GM12865 (cell line): ENCODE results near the gene NEDD4L.

Experiments used
- DNase-seq: peaks from one replicate; pipeline ENCODE4 v3.0.0; 2010; ENCODE audit warnings: low read depth
- H3K4me3 ChIP-seq: 2 replicates; pipeline ENCODE4 v1.5.1; 2011; ENCODE audit warnings: mild to moderate bottlenecking, low read depth, low read length, control low read depth
- TF ChIP-seq, protein P1 (sequence below): IDR thresholded peaks from 2 replicates; pipeline ENCODE4 v1.5.1; 2011; ENCODE audit warnings: low read length, control low read depth, low read depth, inconsistent platforms; ENCODE audit not compliant: insufficient read depth; ENCODE audit errors: missing control alignments

Gene NEDD4L

DNA sequence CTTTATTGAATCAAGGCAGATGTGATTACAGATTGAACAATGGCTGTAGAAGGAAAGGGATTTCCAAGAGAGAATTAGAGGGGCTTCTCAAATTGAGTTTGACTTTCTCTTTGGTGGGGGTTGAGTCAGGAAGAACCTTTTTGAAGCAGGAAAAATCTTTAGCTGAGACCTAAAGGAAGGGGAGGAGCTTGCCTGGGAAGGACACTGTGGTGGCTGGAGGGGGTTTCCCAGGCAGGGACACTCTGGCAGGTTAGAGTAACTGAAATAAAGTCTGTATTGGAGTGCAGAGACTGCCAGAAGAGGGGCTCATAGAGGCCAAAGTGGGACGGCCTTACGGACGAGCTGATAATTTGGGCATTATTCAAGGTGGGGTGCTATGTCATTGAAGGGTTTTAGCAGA, 69.3 kb downstream of the NEDD4L start:
- TF ChIP-seq, protein P1, sequence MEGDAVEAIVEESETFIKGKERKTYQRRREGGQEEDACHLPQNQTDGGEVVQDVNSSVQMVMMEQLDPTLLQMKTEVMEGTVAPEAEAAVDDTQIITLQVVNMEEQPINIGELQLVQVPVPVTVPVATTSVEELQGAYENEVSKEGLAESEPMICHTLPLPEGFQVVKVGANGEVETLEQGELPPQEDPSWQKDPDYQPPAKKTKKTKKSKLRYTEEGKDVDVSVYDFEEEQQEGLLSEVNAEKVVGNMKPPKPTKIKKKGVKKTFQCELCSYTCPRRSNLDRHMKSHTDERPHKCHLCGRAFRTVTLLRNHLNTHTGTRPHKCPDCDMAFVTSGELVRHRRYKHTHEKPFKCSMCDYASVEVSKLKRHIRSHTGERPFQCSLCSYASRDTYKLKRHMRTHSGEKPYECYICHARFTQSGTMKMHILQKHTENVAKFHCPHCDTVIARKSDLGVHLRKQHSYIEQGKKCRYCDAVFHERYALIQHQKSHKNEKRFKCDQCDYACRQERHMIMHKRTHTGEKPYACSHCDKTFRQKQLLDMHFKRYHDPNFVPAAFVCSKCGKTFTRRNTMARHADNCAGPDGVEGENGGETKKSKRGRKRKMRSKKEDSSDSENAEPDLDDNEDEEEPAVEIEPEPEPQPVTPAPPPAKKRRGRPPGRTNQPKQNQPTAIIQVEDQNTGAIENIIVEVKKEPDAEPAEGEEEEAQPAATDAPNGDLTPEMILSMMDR = no peak
- H3K4me3 ChIP-seq = no peak overlapping the region
- peak; percentile 70 for DNase-seq

DNA sequence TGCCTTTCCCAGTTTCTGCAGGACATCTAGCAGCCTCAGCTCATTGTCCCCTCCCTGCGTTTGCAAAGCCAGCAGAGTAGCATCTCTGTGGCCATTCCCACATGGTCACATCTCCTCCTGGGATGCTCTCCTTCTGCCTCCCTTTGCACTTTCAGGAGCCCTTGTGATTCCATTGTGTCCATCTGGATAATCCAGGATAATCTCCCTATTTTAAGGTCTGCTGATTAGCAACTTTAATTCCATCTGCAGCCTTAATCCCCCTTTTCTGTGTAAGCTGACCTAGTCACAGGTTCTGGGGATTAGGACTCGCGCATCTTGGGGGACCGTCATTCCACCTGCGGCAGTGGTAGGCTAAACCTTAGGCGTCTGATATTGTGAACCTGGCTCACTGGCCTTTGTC, 70.7 kb downstream of the NEDD4L start:
- no peak for DNase-seq
- no peak overlapping the region for H3K4me3 ChIP-seq
- TF ChIP-seq, protein P1 = no peak

DNA sequence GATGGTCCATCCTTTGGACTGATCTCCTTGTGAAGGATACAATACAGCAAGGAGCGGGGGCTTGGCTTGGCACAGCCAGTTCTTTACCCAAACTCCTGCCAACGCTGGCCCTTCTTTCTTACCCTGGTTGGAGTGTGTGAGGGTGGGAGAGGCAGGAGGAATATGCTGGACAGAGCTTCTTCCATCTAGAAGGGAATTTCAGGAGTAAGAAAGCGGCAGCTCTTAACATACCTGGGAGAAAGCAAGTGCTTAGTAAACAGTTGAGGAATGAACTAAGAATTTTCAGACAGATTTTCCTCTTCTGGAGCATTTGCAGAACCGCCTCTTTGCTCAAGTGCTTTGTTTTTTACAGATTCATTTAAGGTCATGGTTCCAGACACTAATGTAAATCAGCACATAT, 72.8 kb downstream of the NEDD4L start:
- no peak overlapping the region for H3K4me3 ChIP-seq
- TF ChIP-seq, protein P1 = no peak
- DNase-seq = no peak

DNA sequence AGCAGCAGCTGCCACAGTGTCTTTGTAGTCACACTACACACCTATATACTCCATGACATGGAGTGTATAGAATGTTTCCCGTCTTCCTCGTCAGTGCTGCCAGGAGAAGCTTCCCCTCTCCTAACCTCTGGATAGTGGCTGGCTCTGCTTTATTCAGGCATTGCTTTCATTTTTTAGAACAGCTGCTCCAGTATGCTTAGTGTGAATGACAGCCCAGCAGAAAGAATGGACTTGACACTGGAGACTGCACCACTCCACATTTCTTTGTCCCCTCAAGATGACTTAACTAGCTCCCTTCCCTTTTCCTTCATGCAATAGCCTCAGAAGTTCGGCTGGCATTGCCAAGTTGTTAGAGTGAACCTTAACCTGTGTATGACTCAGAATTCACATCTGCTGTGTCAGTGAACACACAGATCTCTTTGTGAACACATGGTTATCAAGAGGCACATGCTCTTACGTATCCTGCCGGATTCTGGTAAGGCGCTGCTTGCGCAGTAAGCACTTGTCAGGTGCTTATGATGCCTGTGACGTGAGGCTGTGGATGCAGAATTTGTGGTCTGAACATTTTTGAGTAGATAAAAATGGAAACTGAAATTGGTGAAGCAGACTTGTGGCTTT, 73.9 kb downstream of the NEDD4L start:
- no peak for DNase-seq
- H3K4me3 ChIP-seq = no peak overlapping the region
- TF ChIP-seq, protein P1 = no peak

DNA sequence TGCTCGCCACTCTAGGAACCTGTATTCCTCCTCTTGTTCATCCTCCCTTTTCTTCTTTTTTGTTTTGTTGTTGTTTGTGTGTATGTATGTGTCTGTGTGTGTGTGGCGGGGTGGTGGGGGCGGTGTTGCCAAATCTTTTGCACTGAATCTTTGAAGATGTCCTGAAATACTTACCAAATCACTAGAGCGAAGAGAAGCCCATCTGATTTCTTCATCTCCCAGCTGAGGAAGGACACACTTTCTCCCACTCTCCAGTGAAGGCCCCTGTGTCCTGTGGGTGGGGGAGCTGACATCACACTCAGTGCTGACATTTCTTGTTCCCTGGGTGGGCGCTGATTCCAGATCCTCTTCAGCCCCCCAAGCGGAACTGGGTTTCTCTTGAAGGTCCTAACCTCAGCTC, 74.5 kb downstream of the NEDD4L start:
- no peak overlapping the region for H3K4me3 ChIP-seq
- TF ChIP-seq, protein P1 = no peak
- no peak for DNase-seq

DNA sequence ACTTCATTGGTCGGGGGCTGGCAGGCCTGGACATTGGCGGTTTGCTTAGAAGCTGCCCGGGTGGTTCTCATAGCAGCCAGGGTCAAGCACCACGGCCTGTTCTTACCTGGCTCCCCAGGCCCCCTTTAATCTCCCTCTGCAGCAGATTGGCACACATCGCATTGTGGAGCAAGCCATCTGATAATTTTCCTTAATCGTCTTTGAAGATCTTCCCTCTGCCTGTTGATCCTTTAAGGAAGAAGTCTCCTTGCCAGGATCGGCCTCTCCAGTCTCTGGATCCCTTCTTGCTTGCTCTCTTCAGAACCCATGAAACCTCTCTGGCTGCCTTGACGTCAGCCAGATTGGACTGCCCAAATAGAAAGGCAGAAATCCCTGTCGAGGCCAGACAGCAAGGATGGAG, 75.8 kb downstream of the NEDD4L start:
- DNase-seq = no peak
- TF ChIP-seq, protein P1 = no peak
- no peak overlapping the region for H3K4me3 ChIP-seq

DNA sequence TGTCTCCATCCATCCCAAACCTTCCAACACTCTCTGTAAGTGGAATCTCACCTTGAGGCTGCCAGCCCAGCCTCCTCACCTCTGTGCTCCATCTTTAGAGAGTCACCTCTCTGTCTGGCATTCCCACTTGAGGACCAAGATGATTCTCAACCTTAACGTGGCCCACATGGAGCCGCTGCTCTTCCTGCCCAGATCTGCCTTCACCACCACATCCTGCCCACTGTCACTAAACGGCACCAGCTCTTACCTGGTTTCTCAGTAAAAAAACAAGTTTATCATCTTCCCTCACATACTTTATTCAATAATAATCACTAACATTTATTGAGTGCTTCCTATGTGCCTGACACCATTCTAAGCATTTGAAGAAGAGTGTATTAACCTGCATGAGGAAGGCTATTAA, 80.4 kb downstream of the NEDD4L start:
- DNase-seq = no peak
- TF ChIP-seq, protein P1 = no peak
- no peak overlapping the region for H3K4me3 ChIP-seq
